HepG2 (cell line): ENCODE measurements around the gene HEMK1. TPM values are rescaled to one million over a fixed set of nuclear protein-coding genes. Genes with fewer than 3 reads are reported as not detected.

Experiments
- BHLHE40 ChIP-seq: IDR thresholded peaks from 2 replicates; pipeline ENCODE4 v1.6.1; 2011; ENCODE audit warnings: low read length, improper control_type of control experiment
- DRAP1 ChIP-seq: IDR thresholded peaks from 2 replicates; pipeline ENCODE4 v1.6.1; 2016; ENCODE audit warnings: missing genetic modification reagents, missing compliant biosample characterization
- GLI4 ChIP-seq: sonication (generic); formaldehyde crosslinking; IDR thresholded peaks from 2 replicates; pipeline ENCODE4 v1.5.1; 2020; ENCODE audit warnings: missing genetic modification reagents, mild to moderate bottlenecking, moderate library complexity, borderline replicate concordance
- KLF11 ChIP-seq: IDR thresholded peaks from 2 replicates; pipeline ENCODE4 v1.6.1; 2016; ENCODE audit warnings: missing compliant biosample characterization
- LBX2 ChIP-seq: sonication (generic); formaldehyde crosslinking; IDR thresholded peaks from 2 replicates; pipeline ENCODE4 v1.5.0; 2020; ENCODE audit warnings: missing genetic modification reagents, mild to moderate bottlenecking, borderline replicate concordance
- TBX3 ChIP-seq: fragments of 450-650 bp; IDR thresholded peaks from 2 replicates; pipeline ENCODE4 v1.6.1; 2017; ENCODE audit warnings: antibody characterized with exemption, mild to moderate bottlenecking, inconsistent platforms, borderline replicate concordance
- ZBTB8A ChIP-seq: sonication (generic); formaldehyde crosslinking; IDR thresholded peaks from 2 replicates; pipeline ENCODE4 v1.4.0; 2020; ENCODE audit warnings: mild to moderate bottlenecking, low read depth, missing genetic modification reagents, borderline replicate concordance
- ZNF430 ChIP-seq: sonication (generic); formaldehyde crosslinking; IDR thresholded peaks from 2 replicates; pipeline ENCODE4 v1.9.0; 2021; ENCODE audit warnings: mild to moderate bottlenecking, missing genetic modification reagents
- ZNF432 ChIP-seq: sonication (generic); formaldehyde crosslinking; IDR thresholded peaks from 2 replicates; pipeline ENCODE4 v1.5.0; 2020; ENCODE audit warnings: missing genetic modification reagents, mild to moderate bottlenecking, borderline replicate concordance
- ZSCAN25 ChIP-seq: sonication (generic); formaldehyde crosslinking; IDR thresholded peaks from 2 replicates; pipeline ENCODE4 v1.8.0; 2022; ENCODE audit warnings: mild to moderate bottlenecking, missing genetic modification reagents
- polyA plus RNA-seq, 8 experiments: library from polyadenylated mRNA; depleted of rRNA in 3 of 8; stranded (reverse) in 7 of 8; unstranded in 1 of 8; fragments of >200 nt; fragmentation: Illumina TruSeq in 4 of 8; extraction: Trizol in 4 of 8; gene quantifications; 2 replicates each; pipeline versions ENCODE4 v1.2.1 to v1.2.3, GENCODE V29; 2011 to 2016; ENCODE audit warnings: low read depth in 4 of 8, missing spikeins in 1 of 8, mixed read lengths in 1 of 8; ENCODE audit not compliant: insufficient read depth in 1 of 8
- total RNA-seq, 5 experiments: library from RNA; depleted of rRNA; stranded (reverse); fragments of >200 nt; fragmentation: Illumina TruSeq; extraction: Trizol; gene quantifications; 2 replicates each; pipeline ENCODE4 v1.2.3, GENCODE V29; 2016; ENCODE audit warnings: low read depth in 1 of 5
- TF ChIP-seq, protein P1 (sequence below): sonication (generic); formaldehyde crosslinking; IDR thresholded peaks from 2 replicates; pipeline ENCODE4 v1.8.0; 2022; ENCODE audit warnings: missing genetic modification reagents, mild to moderate bottlenecking, borderline replicate concordance
- TF ChIP-seq, protein P2 (sequence below): sonication (generic); formaldehyde crosslinking; IDR thresholded peaks from 2 replicates; pipeline ENCODE4 v1.8.0; 2023; ENCODE audit warnings: mild to moderate bottlenecking, missing genetic modification reagents
- TF ChIP-seq, protein P3 (sequence below): sonication (generic); formaldehyde crosslinking; IDR thresholded peaks from 2 replicates; pipeline ENCODE4 v1.4.0; 2020; ENCODE audit warnings: missing genetic modification reagents, borderline replicate concordance
- TF ChIP-seq, protein P4 (sequence below): sonication (generic); formaldehyde crosslinking; IDR thresholded peaks from 2 replicates; pipeline ENCODE4 v1.4.0; 2020; ENCODE audit warnings: missing genetic modification reagents
- TF ChIP-seq, protein P5 (sequence below): sonication (generic); formaldehyde crosslinking; IDR thresholded peaks from 2 replicates; pipeline ENCODE4 v1.4.0; 2020; ENCODE audit warnings: missing genetic modification reagents, mild to moderate bottlenecking, borderline replicate concordance

Gene HEMK1
- total and polyA plus RNA-seq, 2 of the 13 experiments (the other 11 are each of a cell fraction or from before 2014, with no cell fraction given): 9.8 to 12.6 TPM

- TF ChIP-seq LBX2 (CRISPR knock-in tag): peak; percentile 84; the same call in 1 of the 2 replicates
- TF ChIP-seq TBX3: no peak
- TF ChIP-seq ZSCAN25: no peak
- TF ChIP-seq, protein P1, sequence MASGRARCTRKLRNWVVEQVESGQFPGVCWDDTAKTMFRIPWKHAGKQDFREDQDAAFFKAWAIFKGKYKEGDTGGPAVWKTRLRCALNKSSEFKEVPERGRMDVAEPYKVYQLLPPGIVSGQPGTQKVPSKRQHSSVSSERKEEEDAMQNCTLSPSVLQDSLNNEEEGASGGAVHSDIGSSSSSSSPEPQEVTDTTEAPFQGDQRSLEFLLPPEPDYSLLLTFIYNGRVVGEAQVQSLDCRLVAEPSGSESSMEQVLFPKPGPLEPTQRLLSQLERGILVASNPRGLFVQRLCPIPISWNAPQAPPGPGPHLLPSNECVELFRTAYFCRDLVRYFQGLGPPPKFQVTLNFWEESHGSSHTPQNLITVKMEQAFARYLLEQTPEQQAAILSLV (CRISPR knock-in tag): no peak
- TF ChIP-seq, protein P2, sequence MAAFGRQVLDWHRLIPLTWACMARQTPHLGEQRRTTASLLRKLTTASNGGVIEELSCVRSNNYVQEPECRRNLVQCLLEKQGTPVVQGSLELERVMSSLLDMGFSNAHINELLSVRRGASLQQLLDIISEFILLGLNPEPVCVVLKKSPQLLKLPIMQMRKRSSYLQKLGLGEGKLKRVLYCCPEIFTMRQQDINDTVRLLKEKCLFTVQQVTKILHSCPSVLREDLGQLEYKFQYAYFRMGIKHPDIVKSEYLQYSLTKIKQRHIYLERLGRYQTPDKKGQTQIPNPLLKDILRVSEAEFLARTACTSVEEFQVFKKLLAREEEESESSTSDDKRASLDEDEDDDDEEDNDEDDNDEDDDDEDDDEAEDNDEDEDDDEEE (CRISPR knock-in tag): no peak; the same call in 1 of the 2 replicates
- no peak for TF ChIP-seq KLF11 (CRISPR knock-in tag)
- TF ChIP-seq, protein P3, sequence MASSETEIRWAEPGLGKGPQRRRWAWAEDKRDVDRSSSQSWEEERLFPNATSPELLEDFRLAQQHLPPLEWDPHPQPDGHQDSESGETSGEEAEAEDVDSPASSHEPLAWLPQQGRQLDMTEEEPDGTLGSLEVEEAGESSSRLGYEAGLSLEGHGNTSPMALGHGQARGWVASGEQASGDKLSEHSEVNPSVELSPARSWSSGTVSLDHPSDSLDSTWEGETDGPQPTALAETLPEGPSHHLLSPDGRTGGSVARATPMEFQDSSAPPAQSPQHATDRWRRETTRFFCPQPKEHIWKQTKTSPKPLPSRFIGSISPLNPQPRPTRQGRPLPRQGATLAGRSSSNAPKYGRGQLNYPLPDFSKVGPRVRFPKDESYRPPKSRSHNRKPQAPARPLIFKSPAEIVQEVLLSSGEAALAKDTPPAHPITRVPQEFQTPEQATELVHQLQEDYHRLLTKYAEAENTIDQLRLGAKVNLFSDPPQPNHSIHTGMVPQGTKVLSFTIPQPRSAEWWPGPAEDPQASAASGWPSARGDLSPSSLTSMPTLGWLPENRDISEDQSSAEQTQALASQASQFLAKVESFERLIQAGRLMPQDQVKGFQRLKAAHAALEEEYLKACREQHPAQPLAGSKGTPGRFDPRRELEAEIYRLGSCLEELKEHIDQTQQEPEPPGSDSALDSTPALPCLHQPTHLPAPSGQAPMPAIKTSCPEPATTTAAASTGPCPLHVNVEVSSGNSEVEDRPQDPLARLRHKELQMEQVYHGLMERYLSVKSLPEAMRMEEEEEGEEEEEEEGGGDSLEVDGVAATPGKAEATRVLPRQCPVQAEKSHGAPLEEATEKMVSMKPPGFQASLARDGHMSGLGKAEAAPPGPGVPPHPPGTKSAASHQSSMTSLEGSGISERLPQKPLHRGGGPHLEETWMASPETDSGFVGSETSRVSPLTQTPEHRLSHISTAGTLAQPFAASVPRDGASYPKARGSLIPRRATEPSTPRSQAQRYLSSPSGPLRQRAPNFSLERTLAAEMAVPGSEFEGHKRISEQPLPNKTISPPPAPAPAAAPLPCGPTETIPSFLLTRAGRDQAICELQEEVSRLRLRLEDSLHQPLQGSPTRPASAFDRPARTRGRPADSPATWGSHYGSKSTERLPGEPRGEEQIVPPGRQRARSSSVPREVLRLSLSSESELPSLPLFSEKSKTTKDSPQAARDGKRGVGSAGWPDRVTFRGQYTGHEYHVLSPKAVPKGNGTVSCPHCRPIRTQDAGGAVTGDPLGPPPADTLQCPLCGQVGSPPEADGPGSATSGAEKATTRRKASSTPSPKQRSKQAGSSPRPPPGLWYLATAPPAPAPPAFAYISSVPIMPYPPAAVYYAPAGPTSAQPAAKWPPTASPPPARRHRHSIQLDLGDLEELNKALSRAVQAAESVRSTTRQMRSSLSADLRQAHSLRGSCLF (CRISPR knock-in tag): no peak
- TF ChIP-seq, protein P4, sequence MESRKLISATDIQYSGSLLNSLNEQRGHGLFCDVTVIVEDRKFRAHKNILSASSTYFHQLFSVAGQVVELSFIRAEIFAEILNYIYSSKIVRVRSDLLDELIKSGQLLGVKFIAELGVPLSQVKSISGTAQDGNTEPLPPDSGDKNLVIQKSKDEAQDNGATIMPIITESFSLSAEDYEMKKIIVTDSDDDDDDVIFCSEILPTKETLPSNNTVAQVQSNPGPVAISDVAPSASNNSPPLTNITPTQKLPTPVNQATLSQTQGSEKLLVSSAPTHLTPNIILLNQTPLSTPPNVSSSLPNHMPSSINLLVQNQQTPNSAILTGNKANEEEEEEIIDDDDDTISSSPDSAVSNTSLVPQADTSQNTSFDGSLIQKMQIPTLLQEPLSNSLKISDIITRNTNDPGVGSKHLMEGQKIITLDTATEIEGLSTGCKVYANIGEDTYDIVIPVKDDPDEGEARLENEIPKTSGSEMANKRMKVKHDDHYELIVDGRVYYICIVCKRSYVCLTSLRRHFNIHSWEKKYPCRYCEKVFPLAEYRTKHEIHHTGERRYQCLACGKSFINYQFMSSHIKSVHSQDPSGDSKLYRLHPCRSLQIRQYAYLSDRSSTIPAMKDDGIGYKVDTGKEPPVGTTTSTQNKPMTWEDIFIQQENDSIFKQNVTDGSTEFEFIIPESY (CRISPR knock-in tag): no peak
- no peak for TF ChIP-seq ZNF432
- TF ChIP-seq, protein P5, sequence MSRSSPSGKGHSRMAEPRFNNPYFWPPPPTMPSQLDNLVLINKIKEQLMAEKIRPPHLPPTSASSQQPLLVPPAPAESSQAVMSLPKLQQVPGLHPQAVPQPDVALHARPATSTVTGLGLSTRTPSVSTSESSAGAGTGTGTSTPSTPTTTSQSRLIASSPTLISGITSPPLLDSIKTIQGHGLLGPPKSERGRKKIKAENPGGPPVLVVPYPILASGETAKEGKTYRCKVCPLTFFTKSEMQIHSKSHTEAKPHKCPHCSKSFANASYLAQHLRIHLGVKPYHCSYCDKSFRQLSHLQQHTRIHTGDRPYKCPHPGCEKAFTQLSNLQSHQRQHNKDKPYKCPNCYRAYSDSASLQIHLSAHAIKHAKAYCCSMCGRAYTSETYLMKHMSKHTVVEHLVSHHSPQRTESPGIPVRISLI: no peak
- 0 out of 2 replicates have a peak, but pooled peaks have one; percentile 70 for TF ChIP-seq ZNF430 (CRISPR knock-in tag)
- no peak for TF ChIP-seq DRAP1
- 0 out of 2 replicates have a peak, but pooled peaks have one; percentile 22 for TF ChIP-seq BHLHE40
- no peak for TF ChIP-seq GLI4 (CRISPR knock-in tag)
- 0 out of 2 replicates have a peak, but pooled peaks have one; percentile 42 for TF ChIP-seq ZBTB8A (CRISPR knock-in tag)
These were observed 18.8 kb downstream of the HEMK1 start (continued) for GRCh38 chr3:50587806-50588758.
